KOPT-K1 (cell line): ENCODE data around the gene ANKRD49.
A peak's percentile ranks its signal among the peaks of the same experiment; 100 is the strongest.

ENCODE experiments used
- H3K27ac ChIP-seq: fragments of 200-600 bp; sonication (generic); 2 replicates; pipeline ENCODE4 v1.5.1; 2016; ENCODE audit warnings: antibody characterized with exemption, mild to moderate bottlenecking, low read depth, low read length; ENCODE audit not compliant: poor library complexity, severe bottlenecking
- H3K36me3 ChIP-seq: fragments of 200-600 bp; sonication (generic); 2 replicates; pipeline ENCODE4 v1.5.1; 2017; ENCODE audit warnings: antibody characterized with exemption, mild to moderate bottlenecking, low read length, moderate library complexity; ENCODE audit not compliant: insufficient read depth
- H3K9me3 ChIP-seq: fragments of 200-600 bp; sonication (generic); 2 replicates; pipeline ENCODE4 v1.5.1; 2017; ENCODE audit warnings: antibody characterized with exemption, low read length, mild to moderate bottlenecking; ENCODE audit not compliant: insufficient read depth, poor library complexity, severe bottlenecking

ANKRD49 gene

GRCh38 chr11:94524341-94524740, 30.6 kb downstream of the ANKRD49 start:
- no peaks in the 10 kb centered on the region for H3K9me3 ChIP-seq
- no peak overlapping the region for H3K27ac ChIP-seq
- H3K36me3 ChIP-seq = no peaks in the 10 kb centered on the region

- no peaks in the 10 kb centered on the region for H3K36me3 ChIP-seq
- no peak overlapping the region for H3K27ac ChIP-seq
- no peaks in the 10 kb centered on the region for H3K9me3 ChIP-seq
Observed at GRCh38 chr11:94525546-94526324, 32.0 kb downstream of the ANKRD49 start.

- no peaks in the 10 kb centered on the region for H3K9me3 ChIP-seq
- H3K36me3 ChIP-seq = no peaks in the 10 kb centered on the region
- H3K27ac ChIP-seq = no peak overlapping the region
Observed at GRCh38 chr11:94526645-94527438, 33.1 kb downstream of the ANKRD49 start.

DNA sequence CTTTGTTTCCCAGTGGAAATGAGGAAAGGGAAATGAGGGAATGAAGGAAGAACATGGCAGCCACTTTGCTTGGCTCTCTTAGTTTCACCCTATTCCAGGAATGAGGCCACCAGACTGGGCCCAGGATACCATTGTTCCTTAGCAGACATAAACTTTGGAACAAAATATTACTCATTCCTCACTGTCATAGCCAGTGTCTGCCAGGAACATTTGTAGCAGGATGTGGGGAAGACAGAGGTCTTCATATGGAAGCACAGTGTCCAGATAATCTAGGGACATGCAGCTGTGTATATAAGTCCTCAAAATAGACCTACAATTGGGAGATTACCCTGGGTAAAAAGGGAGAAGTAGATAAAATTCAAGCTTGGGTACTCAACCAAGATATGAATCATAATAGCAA, 34.8 kb downstream of the ANKRD49 start:
- H3K9me3 ChIP-seq = no peaks in the 10 kb centered on the region
- H3K27ac ChIP-seq = no peak overlapping the region
- H3K36me3 ChIP-seq = no peaks in the 10 kb centered on the region

DNA sequence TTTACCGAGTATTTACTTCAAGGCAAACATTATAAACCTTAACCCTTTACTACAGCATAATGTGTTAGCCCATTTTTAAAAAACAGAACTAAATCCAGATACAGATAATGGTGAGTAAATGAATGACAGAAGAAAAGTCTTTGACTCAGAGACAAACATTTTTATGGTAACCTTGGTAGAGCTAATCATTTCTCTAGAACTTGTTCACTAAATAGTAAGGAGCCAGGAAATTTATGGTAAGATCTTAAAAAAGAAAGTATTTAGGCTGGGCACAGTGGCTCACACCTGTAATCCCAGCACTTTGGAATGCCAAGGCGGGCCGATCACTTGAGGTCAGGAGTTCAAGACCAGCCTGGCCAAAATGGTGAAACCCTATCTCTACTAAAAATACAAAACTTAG, 38.4 kb downstream of the ANKRD49 start:
- Histone ChIP-seq H3K9me3 (no peaks in the 10 kb centered on the region), H3K27ac (no peak overlapping the region)

GRCh38 chr11:94533206-94533605, 39.4 kb downstream of the ANKRD49 start:
- no peaks in the 10 kb centered on the region for H3K9me3 ChIP-seq
- H3K36me3 ChIP-seq = no peaks in the 10 kb centered on the region
- no peak overlapping the region for H3K27ac ChIP-seq

More for the DNA sequence above, 38.4 kb downstream of the ANKRD49 start:
- no peaks in the 10 kb centered on the region for H3K36me3 ChIP-seq

GRCh38 chr11:94533696-94534630, 40.2 kb downstream of the ANKRD49 start:
- Histone ChIP-seq H3K27ac (no peak overlapping the region), H3K9me3 (no peaks in the 10 kb centered on the region), H3K36me3 (no peaks in the 10 kb centered on the region)

DNA sequence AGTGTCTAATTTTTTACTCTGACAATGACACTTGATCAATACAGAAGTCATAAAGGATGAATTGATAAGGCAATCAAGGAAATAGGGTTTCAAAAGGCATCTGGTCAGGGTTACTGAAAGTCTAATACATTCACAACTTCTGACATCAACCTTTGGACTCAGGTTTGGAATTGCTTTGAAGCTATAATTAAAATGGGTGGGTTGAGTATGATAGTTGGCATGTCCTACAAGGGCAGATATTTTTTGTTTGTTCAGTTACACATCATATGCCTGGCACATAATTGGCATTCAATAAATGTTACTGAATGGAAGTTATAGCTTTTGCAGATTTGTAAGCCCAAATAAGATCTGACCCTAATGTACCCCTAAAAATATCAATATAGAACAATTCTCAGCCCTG, 42.6 kb downstream of the ANKRD49 start:
- Histone ChIP-seq H3K36me3 (no peaks in the 10 kb centered on the region), H3K27ac (no peak overlapping the region)

GRCh38 chr11:94537031-94537600, 43.3 kb downstream of the ANKRD49 start:
- Histone ChIP-seq H3K36me3 (no peaks in the 10 kb centered on the region), H3K9me3 (no peaks in the 10 kb centered on the region), H3K27ac (no peak overlapping the region)

More for the DNA sequence above, 42.6 kb downstream of the ANKRD49 start:
- no peaks in the 10 kb centered on the region for H3K9me3 ChIP-seq

DNA sequence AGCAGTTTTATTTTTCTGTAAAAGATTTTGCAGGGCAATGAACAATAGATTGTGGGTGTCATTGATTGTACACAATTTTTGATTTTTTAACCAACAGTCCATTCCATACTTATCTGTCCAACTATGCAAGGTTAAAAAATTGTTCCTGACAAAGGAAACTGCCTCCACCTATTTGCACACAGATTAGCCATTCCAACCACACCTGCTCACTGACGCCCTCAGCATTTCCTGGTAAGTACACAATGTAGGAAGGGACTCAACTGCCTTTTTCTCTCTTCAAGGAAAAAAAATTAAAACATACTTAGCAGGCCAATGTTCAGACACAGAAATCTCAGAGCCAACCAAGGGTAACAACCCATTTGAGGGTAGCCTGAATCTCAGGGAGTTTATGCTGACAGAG, 45.6 kb downstream of the ANKRD49 start:
- Histone ChIP-seq H3K9me3 (no peaks in the 10 kb centered on the region), H3K36me3 (no peaks in the 10 kb centered on the region), H3K27ac (no peak overlapping the region)

DNA sequence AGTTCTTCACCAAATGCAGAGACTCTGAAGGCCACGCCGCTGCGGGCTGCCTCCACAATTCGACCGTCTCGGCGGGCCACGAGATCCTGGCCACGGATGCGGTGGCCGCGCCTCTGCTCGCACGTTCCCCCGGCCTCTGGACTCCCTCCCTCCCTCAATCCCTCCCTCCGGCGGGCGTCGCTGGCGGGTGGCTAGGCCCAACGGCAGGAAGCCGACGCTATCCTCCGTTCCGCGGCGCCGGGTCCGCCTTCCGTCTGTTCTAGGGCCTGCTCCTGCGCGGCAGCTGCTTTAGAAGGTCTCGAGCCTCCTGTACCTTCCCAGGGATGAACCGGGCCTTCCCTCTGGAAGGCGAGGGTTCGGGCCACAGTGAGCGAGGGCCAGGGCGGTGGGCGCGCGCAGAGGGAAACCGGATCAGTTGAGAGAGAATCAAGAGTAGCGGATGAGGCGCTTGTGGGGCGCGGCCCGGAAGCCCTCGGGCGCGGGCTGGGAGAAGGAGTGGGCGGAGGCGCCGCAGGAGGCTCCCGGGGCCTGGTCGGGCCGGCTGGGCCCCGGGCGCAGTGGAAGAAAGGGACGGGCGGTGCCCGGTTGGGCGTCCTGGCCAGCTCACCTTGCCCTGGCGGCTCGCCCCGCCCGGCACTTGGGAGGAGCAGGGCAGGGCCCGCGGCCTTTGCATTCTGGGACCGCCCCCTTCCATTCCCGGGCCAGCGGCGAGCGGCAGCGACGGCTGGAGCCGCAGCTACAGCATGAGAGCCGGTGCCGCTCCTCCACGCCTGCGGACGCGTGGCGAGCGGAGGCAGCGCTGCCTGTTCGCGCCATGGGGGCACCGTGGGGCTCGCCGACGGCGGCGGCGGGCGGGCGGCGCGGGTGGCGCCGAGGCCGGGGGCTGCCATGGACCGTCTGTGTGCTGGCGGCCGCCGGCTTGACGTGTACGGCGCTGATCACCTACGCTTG, 50.2 kb downstream of the ANKRD49 start, which contains the start of gene FUT4:
Gene FUT4, plus strand, starts transcription at position 227 of the 951 bp plus-strand sequence. Its CDS starts 213 bp downstream, at position 440.
- peak within 1 kb of the TSS; percentile 95 for H3K27ac ChIP-seq
- peaks cover 24% of the 10 kb centered on the region for H3K36me3 ChIP-seq
- no peaks in the 10 kb centered on the region for H3K9me3 ChIP-seq

DNA sequence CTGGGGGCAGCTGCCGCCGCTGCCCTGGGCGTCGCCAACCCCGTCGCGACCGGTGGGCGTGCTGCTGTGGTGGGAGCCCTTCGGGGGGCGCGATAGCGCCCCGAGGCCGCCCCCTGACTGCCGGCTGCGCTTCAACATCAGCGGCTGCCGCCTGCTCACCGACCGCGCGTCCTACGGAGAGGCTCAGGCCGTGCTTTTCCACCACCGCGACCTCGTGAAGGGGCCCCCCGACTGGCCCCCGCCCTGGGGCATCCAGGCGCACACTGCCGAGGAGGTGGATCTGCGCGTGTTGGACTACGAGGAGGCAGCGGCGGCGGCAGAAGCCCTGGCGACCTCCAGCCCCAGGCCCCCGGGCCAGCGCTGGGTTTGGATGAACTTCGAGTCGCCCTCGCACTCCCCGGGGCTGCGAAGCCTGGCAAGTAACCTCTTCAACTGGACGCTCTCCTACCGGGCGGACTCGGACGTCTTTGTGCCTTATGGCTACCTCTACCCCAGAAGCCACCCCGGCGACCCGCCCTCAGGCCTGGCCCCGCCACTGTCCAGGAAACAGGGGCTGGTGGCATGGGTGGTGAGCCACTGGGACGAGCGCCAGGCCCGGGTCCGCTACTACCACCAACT, 51.0 kb downstream of the ANKRD49 start:
- Histone ChIP-seq H3K27ac (peak overlapping the region; percentile 95), H3K36me3 (peaks cover 30% of the 10 kb centered on the region), H3K9me3 (no peaks in the 10 kb centered on the region)
